MCF 10A (cell line): ENCODE data around the gene LGI1. TPM values are rescaled to one million over a fixed set of nuclear protein-coding genes. Genes with fewer than 3 reads are reported as not detected.
"Not testable (repeated sequence)": the region's sequence is repeated elsewhere in the genome, so short reads cannot be mapped to it uniquely, and the experiment has no call there.

Source experiments
- BruUV-seq: library from RNA; stranded (reverse); fragments of 400-500 nt; replicated peaks from 2 replicates; lab custom pipeline; 2021; lab: Mats Ljungman, UMichigan
- CTCF ChIA-PET: fragments of 300-600 bp; sonication (Branson Sonifier 250); formaldehyde crosslinking; extraction: SDS; loops from one replicate; lab custom pipeline; 2021; ENCODE audit warnings: antibody characterized with exemption, inconsistent platforms; lab: Yijun Ruan, JAX
- POLR2A ChIA-PET: fragments of 300-600, 350-650 bp; sonication (Branson Sonifier 250); formaldehyde crosslinking; extraction: SDS; loops from one replicate; lab custom pipeline; 2020; ENCODE audit warnings: antibody characterized with exemption, inconsistent platforms; lab: Yijun Ruan, JAX
- DNase-seq: peaks from one replicate; pipeline ENCODE4 v3.0.0-alpha.2; 2018; ENCODE audit not compliant: unreplicated experiment
- H3K27ac Mint-ChIP-seq: one replicate; pipeline ENCODE4 v1.8.0; 2022; ENCODE audit warnings: mild to moderate bottlenecking, low read depth, mixed read lengths; ENCODE audit not compliant: unreplicated experiment
- H3K27me3 Mint-ChIP-seq: one replicate; pipeline ENCODE4 v1.8.0; 2022; ENCODE audit warnings: mixed read lengths; ENCODE audit not compliant: insufficient read depth, unreplicated experiment
- H3K36me3 Mint-ChIP-seq: one replicate; pipeline ENCODE4 v1.8.0; 2022; ENCODE audit warnings: mild to moderate bottlenecking, moderate library complexity, mixed read lengths; ENCODE audit not compliant: insufficient read depth, unreplicated experiment
- H3K4me1 Mint-ChIP-seq: one replicate; pipeline ENCODE4 v1.8.0; 2022; ENCODE audit warnings: mixed read lengths; ENCODE audit not compliant: insufficient read depth, unreplicated experiment
- H3K4me3 Mint-ChIP-seq: one replicate; pipeline ENCODE4 v1.8.0; 2022; ENCODE audit warnings: mild to moderate bottlenecking, moderate library complexity, mixed read lengths; ENCODE audit not compliant: unreplicated experiment
- H3K9me3 Mint-ChIP-seq: one replicate; pipeline ENCODE4 v1.8.0; 2022; ENCODE audit warnings: mixed read lengths; ENCODE audit not compliant: unreplicated experiment
- intact Hi-C: fragments of 100-400 bp; cut with micrococcal nuclease; formaldehyde crosslinking; loops from 2 replicates; pipeline ENCODE4 v1.14.1; 2022
- total RNA-seq: library from RNA; stranded (reverse); gene quantifications from 2 replicates; pipeline ENCODE4 v1.2.3, GENCODE V29; 2022
- TF ChIP-seq, protein P1 (sequence below): fragments of 200-600 bp; IDR thresholded peaks from one replicate; pipeline ENCODE4 v1.8.0; 2022; ENCODE audit warnings: antibody characterized with exemption, mild to moderate bottlenecking; ENCODE audit not compliant: unreplicated experiment

Gene LGI1
- total RNA-seq, 1 experiment from 2014 or later = not detected

DNA sequence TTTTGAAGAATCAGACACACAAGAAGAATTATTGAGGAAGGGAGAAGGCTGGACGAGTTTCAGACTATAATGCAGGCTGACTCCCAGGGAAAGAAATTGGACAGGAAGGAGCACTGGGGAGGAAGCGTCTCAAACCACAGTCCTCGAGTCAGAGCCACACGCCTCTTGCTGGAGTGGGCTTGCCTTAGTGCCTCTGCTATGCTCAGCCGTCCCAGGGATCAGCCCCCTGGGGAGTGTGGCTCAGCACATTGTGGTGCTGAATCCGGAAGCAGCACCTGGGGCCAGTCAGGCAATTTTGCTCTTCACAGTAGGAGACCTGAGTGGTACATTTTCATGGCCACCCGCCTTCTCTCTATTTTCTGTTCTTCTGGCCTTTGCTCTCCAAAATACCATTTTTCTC lies 68.6 kb downstream of the LGI1 start:
- H3K27ac Mint-ChIP-seq = no peak overlapping the region
- no peaks in the 10 kb centered on the region for H3K9me3 Mint-ChIP-seq
- TF ChIP-seq, protein P1, sequence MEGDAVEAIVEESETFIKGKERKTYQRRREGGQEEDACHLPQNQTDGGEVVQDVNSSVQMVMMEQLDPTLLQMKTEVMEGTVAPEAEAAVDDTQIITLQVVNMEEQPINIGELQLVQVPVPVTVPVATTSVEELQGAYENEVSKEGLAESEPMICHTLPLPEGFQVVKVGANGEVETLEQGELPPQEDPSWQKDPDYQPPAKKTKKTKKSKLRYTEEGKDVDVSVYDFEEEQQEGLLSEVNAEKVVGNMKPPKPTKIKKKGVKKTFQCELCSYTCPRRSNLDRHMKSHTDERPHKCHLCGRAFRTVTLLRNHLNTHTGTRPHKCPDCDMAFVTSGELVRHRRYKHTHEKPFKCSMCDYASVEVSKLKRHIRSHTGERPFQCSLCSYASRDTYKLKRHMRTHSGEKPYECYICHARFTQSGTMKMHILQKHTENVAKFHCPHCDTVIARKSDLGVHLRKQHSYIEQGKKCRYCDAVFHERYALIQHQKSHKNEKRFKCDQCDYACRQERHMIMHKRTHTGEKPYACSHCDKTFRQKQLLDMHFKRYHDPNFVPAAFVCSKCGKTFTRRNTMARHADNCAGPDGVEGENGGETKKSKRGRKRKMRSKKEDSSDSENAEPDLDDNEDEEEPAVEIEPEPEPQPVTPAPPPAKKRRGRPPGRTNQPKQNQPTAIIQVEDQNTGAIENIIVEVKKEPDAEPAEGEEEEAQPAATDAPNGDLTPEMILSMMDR = no peak
- ChIA-PET CTCF (interaction anchor here (2.6 kb wide), 1 partner anchor 11 kb away, joined by 8 read pairs; no protein-coding TSS in a partner anchor), POLR2A (no interaction called here)
- no peaks in the 10 kb centered on the region for H3K4me1 Mint-ChIP-seq
- no peaks in the 10 kb centered on the region for H3K36me3 Mint-ChIP-seq
- no TSS peak for BruUV-seq
- peaks cover 7% of the 10 kb centered on the region for H3K27me3 Mint-ChIP-seq
- H3K4me3 Mint-ChIP-seq = no peak overlapping the region
- no peak for DNase-seq
- intact Hi-C loops = no loop called here

DNA sequence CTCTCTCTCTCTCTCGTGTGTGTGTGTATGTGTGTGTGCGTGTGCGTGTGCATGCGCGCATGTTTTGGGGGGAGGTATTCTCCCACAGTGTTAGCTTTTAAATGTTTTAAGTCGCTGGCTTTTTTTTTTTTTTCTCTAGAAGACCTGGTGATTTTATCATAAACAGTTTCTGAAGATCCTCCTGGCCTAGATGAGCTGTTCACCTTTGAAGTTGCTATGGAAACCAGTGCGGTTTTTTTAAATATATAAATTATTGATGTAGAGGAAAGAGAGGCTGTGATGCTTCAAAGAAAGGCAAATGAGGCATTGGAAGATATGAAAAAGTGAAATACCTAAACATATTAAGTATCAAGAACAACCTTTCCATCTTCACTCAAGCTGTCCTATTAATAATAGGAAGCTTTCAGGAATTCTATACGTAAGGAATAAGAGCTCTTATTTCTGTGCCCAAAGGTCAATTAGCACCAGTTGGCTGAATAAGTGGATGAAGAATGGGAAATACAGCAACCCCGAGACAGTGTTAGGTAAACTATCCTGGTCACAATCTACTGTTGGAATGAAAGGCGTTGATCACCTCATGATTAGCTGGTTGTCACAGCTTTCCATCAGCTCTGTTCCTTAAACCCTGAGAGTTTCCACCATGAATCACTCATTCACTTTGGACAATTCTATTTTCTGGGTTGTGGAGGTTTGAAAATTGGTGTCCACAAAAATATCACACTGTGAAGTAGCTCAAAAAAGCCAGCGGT lies 69.5 kb downstream of the LGI1 start:
- Mint-ChIP-seq H3K36me3 (no peaks in the 10 kb centered on the region), H3K4me1 (no peaks in the 10 kb centered on the region), H3K4me3 (no peak overlapping the region), H3K9me3 (no peaks in the 10 kb centered on the region), H3K27ac (no peak overlapping the region), H3K27me3 (peaks cover 11% of the 10 kb centered on the region)
- CTCF ChIA-PET = interaction anchor here (0.9 to 2.6 kb wide), 4 partner anchors 9 to 67 kb away, joined by 4 to 8 read pairs (median 4); no protein-coding TSS in a partner anchor
- POLR2A ChIA-PET = no interaction called here
- DNase-seq = no peak
- TF ChIP-seq, protein P1 = no peak
- no TSS peak for BruUV-seq
- intact Hi-C loops = no loop called here

DNA sequence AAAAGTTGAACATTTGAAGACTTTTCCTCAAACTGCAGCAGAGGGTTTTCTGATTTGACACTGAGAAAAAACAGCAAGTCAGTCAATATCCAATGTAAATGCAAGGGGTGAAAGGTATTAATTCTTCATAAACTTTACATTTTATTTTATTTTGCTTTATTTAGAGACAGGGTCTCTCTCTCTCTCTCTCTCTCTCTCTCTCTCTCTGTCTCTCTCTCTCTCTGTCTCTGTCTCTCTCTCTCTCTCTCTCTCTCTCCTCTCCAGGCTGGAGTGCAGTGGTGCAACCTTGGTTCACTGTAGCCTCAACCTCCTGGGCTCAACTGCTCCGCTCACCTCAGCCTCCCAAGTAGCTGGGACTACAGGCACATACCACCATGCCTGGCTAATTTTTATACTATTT lies 73.3 kb downstream of the LGI1 start:
- POLR2A ChIA-PET, intact Hi-C loops, H3K9me3 Mint-ChIP-seq, DNase-seq, H3K4me1 Mint-ChIP-seq, BruUV-seq, H3K36me3 Mint-ChIP-seq, H3K27ac Mint-ChIP-seq, H3K4me3 Mint-ChIP-seq: not testable (repeated sequence)
- peaks cover 11% of the 10 kb centered on the region for H3K27me3 Mint-ChIP-seq
- CTCF ChIA-PET = interaction anchor here (1.3 kb wide), 1 partner anchor 15 kb away, joined by 3 read pairs; no protein-coding TSS in a partner anchor

DNA sequence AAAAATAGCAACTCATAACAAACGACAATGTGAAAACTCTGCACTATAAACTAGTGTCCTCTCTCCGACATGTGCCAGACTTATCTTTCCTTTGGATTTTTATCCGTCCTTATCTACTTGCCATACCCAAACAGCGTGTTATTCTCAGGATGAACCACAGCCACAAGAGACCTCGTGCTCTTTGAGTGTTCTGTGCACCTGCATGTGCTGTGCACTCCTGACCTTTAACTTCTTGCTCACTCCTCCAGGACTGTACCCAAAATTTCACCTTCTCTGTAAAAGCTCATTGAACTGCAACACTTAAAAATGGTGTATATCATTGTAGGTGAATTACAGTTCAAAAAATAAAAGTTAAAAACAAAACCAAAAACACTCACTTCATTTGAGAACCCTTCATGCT lies 78.0 kb downstream of the LGI1 start:
- CTCF ChIA-PET = interaction anchor here (0.5 to 1.2 kb wide), 4 partner anchors 14 to 689 kb away, joined by 3 to 6 read pairs (median 4); partner anchors contain the start of gene FRA10AC1
- POLR2A ChIA-PET = no interaction called here

More for the DNA sequence above, 78.0 kb downstream of the LGI1 start:
- TF ChIP-seq, protein P1 = no peak
- H3K4me1 Mint-ChIP-seq = no peaks in the 10 kb centered on the region
- H3K4me3 Mint-ChIP-seq = no peak overlapping the region
- DNase-seq = no peak
- peaks cover 9% of the 10 kb centered on the region for H3K27me3 Mint-ChIP-seq
- H3K36me3 Mint-ChIP-seq = no peaks in the 10 kb centered on the region
- intact Hi-C loops = no loop called here
- peaks cover 8% of the 10 kb centered on the region for H3K9me3 Mint-ChIP-seq
- H3K27ac Mint-ChIP-seq = no peak overlapping the region
- BruUV-seq = no TSS peak
